Muscle of arm (tissue), 12 donors: Measurements from ENCODE around the gene VSIG1. TPM values are rescaled to one million over a fixed set of nuclear protein-coding genes. Genes with fewer than 3 reads are reported as not detected.
A peak's percentile ranks its signal among the peaks of the same experiment; 100 is the strongest.

Source experiments
- DNase-seq: peaks from one replicate; pipeline ENCODE4 v3.0.0-alpha.2; 2013
- polyA plus RNA-seq, 12 donors: library from polyadenylated mRNA; unstranded; fragments of 120-200 nt; gene quantifications; one replicate each; pipeline ENCODE4 v1.2.1, GENCODE V29; 2013; ENCODE audit not compliant: insufficient read length in 12 of 12

Gene VSIG1
- polyA plus RNA-seq, 12 donors, result 0.15 to 1.7 (median 0.31) TPM; not detected in 4

GRCh38 chrX:108064001-108064400 lies 19.1 kb downstream of the VSIG1 start:
- no peak for DNase-seq

GRCh38 chrX:108064613-108065012 lies 19.7 kb downstream of the VSIG1 start:
- no peak for DNase-seq

- DNase-seq, result no peak
Measured at GRCh38 chrX:108068121-108068520, 23.3 kb downstream of the VSIG1 start.

- DNase-seq, result no peak
Measured at GRCh38 chrX:108070891-108071290, 26.0 kb downstream of the VSIG1 start.

GRCh38 chrX:108071578-108071977 lies 26.7 kb downstream of the VSIG1 start:
- no peak for DNase-seq

GRCh38 chrX:108072746-108073145 lies 27.9 kb downstream of the VSIG1 start:
- DNase-seq, result no peak

GRCh38 chrX:108081110-108081509 lies 36.2 kb downstream of the VSIG1 start:
- no peak for DNase-seq

- no peak for DNase-seq
Measured at GRCh38 chrX:108087792-108088191, 42.9 kb downstream of the VSIG1 start.

GRCh38 chrX:108088511-108088910 lies 43.6 kb downstream of the VSIG1 start:
- no peak for DNase-seq

- no peak for DNase-seq
Measured at GRCh38 chrX:108090491-108091263, 45.8 kb downstream of the VSIG1 start.

- peak; percentile 92 for DNase-seq
Measured at GRCh38 chrX:108091264-108091877, 46.5 kb downstream of the VSIG1 start, which contains the start of the genes ATG4A and PSMD10. Gene ATG4A, plus strand, starts transcription at chrX:108091778. Its CDS starts 49 bp downstream, at chrX:108091827. Gene PSMD10, minus strand, starts transcription at chrX:108091542. Its CDS starts 22 bp downstream, at chrX:108091520.

GRCh38 chrX:108091878-108092291 lies 47.0 kb downstream of the VSIG1 start:
- DNase-seq, result no peak

- DNase-seq, result no peak
Measured at GRCh38 chrX:108097380-108097779, 52.5 kb downstream of the VSIG1 start.

- DNase-seq, result no peak
Measured at GRCh38 chrX:108105473-108105872, 60.6 kb downstream of the VSIG1 start.

GRCh38 chrX:108114541-108114940 lies 69.7 kb downstream of the VSIG1 start:
- DNase-seq, result no peak

- no peak for DNase-seq
Measured at GRCh38 chrX:108117988-108118387, 73.1 kb downstream of the VSIG1 start.

- DNase-seq, result no peak
Measured at GRCh38 chrX:108121291-108121690, 76.4 kb downstream of the VSIG1 start.

- DNase-seq, result no peak
Measured at GRCh38 chrX:108122748-108123147, 77.9 kb downstream of the VSIG1 start.

- DNase-seq, result no peak
Measured at GRCh38 chrX:108123591-108124366, 78.9 kb downstream of the VSIG1 start.

- no peak for DNase-seq
Measured at GRCh38 chrX:108126661-108127060, 81.8 kb downstream of the VSIG1 start.

- no peak for DNase-seq
Measured at GRCh38 chrX:108127152-108127551, 82.3 kb downstream of the VSIG1 start.
